Hematopoietic multipotent progenitor cell treated with erythropoietin and hydrocortisone succinate and interleukin-3 and kit ligand, for 8 days (in vitro differentiated cells): ENCODE data around the gene SHKBP1.

ENCODE experiments used
- DNase-seq: peaks from one replicate; pipeline ENCODE4 v3.0.0-alpha.2; 2015

SHKBP1 gene

DNA sequence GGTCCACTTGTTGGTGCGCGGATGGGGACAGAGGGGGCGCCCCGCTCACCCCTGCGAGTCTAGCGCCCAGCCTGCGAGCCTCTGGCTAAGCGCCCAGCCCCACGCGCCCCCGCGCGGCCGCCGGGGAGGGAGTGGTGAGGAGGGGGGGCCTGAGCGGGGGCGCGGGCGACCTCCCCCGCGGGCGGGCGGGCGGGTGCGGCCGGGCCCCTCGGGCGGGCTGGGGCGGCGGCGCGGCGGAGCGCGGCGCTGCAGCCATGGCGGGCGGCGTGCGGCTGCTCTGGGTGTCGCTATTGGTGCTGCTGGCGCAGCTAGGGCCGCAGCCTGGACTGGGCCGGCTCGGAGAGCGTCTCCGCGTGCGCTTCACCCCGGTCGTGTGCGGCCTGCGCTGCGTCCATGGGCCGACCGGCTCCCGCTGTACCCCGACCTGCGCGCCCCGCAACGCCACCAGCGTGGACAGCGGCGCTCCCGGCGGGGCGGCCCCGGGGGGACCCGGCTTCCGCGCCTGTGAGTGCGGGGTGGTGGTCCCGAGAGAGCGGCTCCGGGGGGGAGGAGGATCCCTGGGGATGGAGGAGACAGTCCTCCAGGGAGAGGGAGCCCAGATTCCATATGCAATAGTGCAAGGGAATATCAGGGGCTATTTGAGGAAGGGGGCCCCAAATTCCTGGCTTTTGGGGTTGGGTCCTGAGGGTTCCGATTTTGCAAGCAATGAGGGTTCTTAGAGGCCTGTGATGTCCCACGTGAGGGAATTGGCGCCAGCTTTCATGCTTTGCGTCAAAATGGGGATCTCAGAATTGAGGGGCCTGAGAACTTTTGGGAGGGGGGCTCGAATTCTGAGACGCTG, 24.7 kb downstream of the SHKBP1 start, which contains the start of gene LTBP4:
Gene LTBP4, plus strand, starts transcription at position 236 of the 841 bp plus-strand sequence. Its CDS starts 19 bp downstream, at position 255.
- peak; percentile 55 for DNase-seq

DNA sequence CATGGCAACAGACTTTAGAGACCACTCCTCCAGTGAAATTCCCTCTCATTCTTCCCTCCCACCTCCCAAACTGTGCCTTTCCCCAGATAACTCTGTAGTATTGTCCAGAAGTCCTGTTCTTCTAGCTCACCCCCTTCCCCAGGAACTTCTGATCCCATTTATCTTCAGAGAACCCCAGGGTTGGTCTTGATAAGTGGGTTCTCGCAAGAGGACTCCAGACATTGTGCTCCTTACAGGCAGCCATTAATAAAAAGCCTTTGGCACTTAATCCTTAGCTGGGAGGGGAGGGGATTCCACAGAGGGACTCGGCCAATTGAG, 26.4 kb downstream of the SHKBP1 start:
- no peak for DNase-seq

- peak; percentile 99 for DNase-seq
Measured at GRCh38 chr19:40603389-40604170, 26.9 kb downstream of the SHKBP1 start.

DNA sequence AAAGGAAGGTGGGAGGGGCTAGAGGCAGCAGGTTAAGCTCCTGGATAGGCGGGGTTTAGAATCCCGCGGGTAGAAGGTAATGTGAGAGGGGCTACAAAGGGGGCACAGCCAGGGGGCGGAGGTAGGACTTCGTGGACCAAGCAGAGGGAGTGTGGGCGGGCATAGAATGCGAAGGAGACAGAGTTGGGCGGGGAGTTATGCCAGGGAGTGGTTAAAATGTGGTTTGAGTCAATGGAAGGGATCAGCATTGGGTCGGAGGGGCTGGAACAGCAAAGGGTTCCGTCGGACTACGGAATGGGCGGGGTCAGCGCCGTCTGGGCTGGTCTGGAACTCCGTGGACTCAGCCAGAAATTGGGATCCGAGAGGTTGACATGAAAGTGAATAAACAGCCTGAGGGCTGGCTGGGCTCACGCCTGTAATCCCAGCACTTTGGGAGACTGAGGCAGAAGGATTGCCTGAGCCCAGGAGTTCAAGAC, 27.5 kb downstream of the SHKBP1 start:
- no peak for DNase-seq

DNA sequence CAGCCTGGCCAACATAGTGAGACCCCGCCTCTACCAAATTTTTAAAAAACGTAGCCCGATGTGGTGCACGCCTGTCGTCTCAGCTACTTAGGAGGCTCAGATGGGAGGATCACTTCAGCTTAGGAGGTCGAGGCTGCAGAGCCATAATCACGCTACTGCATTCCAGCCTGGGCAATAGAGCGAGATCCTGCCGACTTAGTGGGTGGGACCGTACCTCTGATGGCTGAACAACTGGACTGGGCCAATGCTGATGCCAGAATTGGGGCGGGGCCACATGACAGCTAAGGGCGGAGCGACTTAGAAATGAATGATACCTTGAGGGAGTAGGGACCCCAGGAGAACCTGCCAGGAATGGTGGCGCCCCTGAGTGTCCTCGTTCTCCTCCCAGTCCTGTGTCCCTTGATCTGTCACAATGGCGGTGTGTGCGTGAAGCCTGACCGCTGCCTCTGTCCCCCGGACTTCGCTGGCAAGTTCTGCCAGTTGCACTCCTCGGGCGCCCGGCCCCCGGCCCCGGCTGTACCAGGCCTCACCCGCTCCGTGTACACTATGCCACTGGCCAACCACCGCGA, 28.1 kb downstream of the SHKBP1 start:
- DNase-seq: peak; percentile 70

- peak; percentile 90 for DNase-seq
Measured at GRCh38 chr19:40605216-40605971, 28.7 kb downstream of the SHKBP1 start.

- DNase-seq: peak; percentile 81
Measured at GRCh38 chr19:40607311-40608239, 30.9 kb downstream of the SHKBP1 start.

DNA sequence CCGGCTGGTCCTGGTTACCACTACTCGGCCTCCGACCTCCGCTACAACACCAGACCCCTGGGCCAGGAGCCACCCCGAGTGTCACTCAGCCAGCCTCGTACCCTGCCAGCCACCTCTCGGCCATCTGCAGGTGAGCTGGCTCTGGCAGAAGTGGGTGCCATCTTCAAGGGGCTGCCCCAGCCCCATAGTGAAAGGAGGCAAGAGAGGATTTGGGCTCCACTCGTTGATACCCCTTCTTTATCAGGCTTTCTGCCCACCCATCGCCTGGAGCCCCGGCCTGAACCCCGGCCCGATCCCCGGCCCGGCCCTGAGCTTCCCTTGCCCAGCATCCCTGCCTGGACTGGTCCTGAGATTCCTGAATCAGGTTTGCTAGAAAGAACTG, 31.6 kb downstream of the SHKBP1 start:
- DNase-seq: no peak

- DNase-seq: no peak
Measured at GRCh38 chr19:40608957-40609356, 32.3 kb downstream of the SHKBP1 start.

DNA sequence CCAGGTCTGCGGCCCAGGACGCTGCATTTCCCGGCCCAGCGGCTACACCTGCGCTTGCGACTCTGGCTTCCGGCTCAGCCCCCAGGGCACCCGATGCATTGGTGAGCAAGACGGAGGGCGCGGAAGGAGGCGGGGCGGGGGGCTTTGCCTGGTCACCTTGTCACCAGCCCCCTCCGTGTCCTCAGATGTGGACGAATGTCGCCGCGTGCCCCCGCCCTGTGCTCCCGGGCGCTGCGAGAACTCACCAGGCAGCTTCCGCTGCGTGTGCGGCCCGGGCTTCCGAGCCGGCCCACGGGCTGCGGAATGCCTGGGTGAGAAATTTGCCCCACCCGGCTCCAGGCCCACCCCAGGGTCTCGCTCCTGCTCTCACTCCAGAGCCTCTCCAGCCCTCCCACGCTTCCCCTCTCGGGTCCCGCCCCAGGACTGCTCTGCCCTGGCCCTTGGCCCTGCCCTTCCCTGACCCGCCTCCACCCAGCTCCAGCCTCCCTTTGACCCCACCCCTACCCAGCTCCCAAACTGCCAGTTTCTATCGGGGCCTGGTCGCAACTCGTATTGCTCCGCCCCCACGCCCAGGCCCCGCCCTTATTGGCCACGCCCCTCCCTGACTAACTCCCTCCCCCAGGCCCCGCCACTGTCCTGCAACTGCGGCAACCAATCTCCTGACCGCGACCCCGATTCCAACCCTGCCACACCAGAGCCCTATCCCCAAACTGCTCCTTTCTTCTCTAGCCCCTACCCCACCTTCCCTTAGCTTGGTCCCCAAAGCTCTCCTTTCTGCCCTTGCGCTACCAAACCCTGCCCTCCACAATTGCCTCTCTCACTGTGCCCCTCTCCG, 33.1 kb downstream of the SHKBP1 start:
- DNase-seq: peak; percentile 94

GRCh38 chr19:40610396-40611064, 33.9 kb downstream of the SHKBP1 start:
- peak; percentile 62 for DNase-seq

DNA sequence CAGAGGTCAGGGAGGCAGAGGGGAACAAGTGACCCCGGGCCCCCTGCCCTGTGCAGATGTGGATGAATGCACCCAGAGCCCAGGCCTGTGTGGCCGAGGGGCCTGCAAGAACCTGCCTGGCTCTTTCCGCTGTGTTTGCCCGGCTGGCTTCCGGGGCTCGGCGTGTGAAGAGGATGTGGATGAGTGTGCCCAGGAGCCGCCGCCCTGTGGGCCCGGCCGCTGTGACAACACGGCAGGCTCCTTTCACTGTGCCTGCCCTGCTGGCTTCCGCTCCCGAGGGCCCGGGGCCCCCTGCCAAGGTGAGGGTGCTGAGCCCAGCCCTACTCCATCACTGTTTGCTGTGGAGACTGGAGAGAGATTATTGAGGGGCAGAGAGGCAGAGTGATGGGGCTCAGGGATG, 34.4 kb downstream of the SHKBP1 start:
- no peak for DNase-seq

GRCh38 chr19:40611900-40612698, 35.4 kb downstream of the SHKBP1 start:
- no peak for DNase-seq

GRCh38 chr19:40612831-40613689, 36.4 kb downstream of the SHKBP1 start:
- DNase-seq: peak; percentile 72

DNA sequence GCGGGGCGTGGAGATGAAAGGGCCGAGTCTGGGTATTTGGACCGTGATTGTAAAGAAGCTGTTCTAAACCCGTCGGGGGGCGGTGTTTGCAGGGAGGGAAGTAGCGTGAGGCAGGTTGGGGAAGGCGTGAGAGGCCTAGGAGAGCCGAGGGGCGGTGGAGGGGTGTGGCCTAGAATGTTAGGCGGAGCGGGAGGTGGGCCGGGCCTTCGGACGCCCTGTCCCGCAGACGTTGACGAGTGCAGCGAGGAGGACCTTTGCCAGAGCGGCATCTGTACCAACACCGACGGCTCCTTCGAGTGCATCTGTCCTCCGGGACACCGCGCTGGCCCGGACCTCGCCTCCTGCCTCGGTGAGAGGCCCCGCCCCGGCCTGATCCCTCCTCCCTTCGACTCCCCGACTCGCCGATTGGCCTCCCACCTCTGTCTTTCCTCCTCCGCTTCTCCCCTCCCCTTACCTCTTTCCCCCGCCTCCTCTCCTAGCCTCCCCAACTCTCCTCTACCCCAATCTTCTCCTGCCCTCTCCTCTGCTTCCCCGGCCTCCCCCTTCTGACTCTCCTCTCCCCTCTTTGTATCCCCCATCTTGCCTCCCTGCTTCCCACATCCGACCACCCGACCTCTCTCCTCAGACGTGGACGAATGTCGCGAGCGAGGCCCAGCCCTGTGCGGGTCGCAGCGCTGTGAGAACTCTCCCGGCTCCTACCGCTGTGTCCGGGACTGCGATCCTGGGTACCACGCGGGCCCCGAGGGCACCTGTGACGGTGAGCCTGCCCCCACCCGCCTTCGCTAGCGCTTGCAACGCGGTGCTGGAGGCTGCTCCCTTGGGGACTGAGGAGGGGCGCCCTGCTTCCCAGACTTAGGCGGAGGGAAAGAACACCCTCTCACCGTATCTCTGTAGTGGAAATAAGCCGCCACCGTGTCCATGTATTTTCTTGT, 37.3 kb downstream of the SHKBP1 start:
- peak; percentile 90 for DNase-seq

DNA sequence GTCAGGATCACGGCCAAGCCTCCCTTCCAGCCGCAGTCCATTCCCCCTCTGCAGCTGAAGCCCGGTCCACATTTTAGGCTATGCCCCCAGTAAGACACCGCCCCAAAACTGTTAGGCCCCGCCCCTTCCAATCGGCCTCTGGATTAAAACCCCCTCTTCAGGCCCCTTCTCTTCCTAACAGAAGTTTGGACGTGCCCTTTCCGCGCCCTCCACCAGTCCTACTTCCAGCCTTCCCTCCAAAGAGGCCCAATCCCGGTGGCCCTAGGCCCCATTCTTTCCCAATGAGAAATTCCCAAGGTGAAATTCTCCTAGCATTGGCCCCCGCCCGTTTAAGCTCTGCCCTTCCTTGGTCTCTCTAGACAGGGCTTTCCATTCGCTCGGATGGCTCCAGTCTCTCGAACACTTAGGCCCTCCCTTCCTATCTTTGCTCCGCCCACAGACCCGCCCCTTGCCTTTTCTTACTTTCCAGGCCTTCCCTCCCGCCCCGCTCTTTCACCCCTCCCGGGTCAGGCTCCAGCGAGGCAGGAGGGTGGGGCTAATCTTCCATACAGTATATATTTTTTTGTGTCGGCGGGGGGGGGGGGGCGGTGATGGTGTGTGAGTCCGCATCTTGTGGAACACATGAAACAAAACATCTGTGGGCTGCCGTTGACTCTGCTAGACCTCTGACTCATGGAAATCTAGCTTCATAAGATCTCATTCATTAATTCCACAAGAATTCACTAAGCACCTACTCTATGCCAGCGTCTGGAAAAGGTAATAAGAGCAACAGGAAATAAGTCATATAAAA, 38.1 kb downstream of the SHKBP1 start:
- peak; percentile 97 for DNase-seq
